DOHH2 (cell line): ENCODE data around the gene NDUFAF5.

Source experiments
- CTCF ChIP-seq: fragments of 200-600 bp; sonication (generic); IDR thresholded peaks from one replicate; pipeline ENCODE4 v1.5.1; 2014; ENCODE audit warnings: antibody characterized with exemption, mild to moderate bottlenecking, low read depth, low read length; ENCODE audit not compliant: poor library complexity, severe bottlenecking
- EZH2phosphoT487 ChIP-seq: fragments of 200-600 bp; sonication (generic); IDR thresholded peaks from 2 replicates; pipeline ENCODE4 v1.6.1; 2017; ENCODE audit warnings: borderline replicate concordance, mild to moderate bottlenecking, antibody characterized with exemption, low read length, moderate library complexity, mixed read lengths

DNA sequence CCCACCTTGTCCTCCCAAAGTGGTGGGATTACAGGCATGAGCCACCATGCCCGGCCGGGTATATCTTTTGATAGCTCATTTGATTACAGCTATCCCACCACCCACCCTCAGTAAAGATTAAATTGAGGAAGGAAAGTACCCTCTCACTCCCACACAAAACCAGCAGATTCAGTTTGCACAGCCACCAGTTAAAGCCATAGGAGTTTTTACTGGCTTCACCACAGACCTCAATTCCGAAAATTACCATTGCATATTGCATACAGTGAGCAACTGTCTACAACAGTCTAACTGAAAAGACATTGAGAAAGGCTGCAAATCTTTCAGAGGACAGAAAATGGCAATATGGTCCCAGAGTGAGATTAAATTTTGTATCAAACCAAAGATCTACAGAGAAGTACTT, 35.0 kb upstream of the NDUFAF5 start:
- TF ChIP-seq CTCF (no peak), EZH2phosphoT487 (no peak)
